ENCODE data around the gene PSMA4. TPM values are rescaled to one million over a fixed set of nuclear protein-coding genes. Genes with fewer than 3 reads are reported as not detected.

PSMA4 gene
- total RNA-seq, 4 donors from 2014 or later = 102 to 113 (median 106) TPM

DNA sequence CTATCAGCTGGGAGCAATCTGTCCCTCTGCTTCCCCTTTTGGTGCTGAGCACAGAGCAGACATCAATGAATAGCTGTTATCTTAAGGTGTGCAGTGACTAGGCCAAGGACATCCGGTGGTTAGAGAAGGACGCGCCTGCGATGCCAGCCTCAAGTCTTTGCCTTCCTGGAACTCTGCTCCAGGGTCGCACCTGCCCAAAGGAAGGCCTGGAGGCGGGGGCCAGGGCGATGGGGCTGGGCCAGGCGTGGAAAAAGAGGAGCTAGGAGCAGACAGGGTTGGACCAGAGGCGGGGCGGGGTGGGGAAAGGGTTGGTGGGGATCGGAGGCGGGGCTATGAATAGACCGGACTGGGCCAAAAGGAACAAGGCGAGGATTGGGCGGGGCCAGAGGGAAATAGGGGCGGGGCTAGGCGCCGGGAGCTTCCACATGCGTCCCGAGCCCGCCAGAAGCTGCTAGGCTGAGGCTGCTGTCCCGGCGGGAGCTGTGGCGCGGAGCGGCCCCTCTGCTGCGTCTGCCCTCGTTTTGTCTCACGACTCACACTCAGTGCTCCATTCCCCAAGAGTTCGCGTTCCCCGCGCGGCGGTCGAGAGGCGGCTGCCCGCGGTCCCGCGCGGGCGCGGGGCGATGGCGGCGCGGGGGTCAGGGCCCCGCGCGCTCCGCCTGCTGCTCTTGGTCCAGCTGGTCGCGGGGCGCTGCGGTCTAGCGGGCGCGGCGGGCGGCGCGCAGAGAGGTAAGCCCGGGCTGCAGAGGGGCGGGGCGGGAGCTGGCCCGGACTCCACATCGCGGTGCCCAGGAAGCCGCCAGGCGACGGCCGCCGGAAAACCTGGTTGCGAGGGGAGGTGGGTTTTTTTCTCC is 25.1 kb downstream of the PSMA4 start, which contains the start of gene CHRNA5:
CHRNA5 (plus strand) TSS at position 424 of the 854 bp plus-strand sequence; CDS start at position 624, 200 bp downstream.
- peaks cover 4% of the 10 kb centered on the region for H3K27me3 ChIP-seq
- WGBS = under 1% methylated on average over 38 of the region's 75 CpGs
- H3K4me1 ChIP-seq = peaks cover 16% of the 10 kb centered on the region
- no peaks in the 10 kb centered on the region for H3K9me3 ChIP-seq
- peak; percentile 89 to 95 for DNase-seq (ENCODE audit: low spot score in 2 of 2)
- H3K27ac ChIP-seq = no peak within 1 kb of the TSS
- no peaks in the 10 kb centered on the region for H3K36me3 ChIP-seq
- TF ChIP-seq, protein P1, sequence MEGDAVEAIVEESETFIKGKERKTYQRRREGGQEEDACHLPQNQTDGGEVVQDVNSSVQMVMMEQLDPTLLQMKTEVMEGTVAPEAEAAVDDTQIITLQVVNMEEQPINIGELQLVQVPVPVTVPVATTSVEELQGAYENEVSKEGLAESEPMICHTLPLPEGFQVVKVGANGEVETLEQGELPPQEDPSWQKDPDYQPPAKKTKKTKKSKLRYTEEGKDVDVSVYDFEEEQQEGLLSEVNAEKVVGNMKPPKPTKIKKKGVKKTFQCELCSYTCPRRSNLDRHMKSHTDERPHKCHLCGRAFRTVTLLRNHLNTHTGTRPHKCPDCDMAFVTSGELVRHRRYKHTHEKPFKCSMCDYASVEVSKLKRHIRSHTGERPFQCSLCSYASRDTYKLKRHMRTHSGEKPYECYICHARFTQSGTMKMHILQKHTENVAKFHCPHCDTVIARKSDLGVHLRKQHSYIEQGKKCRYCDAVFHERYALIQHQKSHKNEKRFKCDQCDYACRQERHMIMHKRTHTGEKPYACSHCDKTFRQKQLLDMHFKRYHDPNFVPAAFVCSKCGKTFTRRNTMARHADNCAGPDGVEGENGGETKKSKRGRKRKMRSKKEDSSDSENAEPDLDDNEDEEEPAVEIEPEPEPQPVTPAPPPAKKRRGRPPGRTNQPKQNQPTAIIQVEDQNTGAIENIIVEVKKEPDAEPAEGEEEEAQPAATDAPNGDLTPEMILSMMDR (IDR thresholded peaks at IDR 0.05) = no peak
- no peak for TF ChIP-seq POLR2AphosphoS5 (IDR thresholded peaks at IDR 0.05)
- TF ChIP-seq EP300 (IDR thresholded peaks at IDR 0.05) = no peak
- no peak for TF ChIP-seq POLR2A (IDR thresholded peaks at IDR 0.05)
- peak within 1 kb of the TSS; percentile 76 for H3K4me3 ChIP-seq

DNA sequence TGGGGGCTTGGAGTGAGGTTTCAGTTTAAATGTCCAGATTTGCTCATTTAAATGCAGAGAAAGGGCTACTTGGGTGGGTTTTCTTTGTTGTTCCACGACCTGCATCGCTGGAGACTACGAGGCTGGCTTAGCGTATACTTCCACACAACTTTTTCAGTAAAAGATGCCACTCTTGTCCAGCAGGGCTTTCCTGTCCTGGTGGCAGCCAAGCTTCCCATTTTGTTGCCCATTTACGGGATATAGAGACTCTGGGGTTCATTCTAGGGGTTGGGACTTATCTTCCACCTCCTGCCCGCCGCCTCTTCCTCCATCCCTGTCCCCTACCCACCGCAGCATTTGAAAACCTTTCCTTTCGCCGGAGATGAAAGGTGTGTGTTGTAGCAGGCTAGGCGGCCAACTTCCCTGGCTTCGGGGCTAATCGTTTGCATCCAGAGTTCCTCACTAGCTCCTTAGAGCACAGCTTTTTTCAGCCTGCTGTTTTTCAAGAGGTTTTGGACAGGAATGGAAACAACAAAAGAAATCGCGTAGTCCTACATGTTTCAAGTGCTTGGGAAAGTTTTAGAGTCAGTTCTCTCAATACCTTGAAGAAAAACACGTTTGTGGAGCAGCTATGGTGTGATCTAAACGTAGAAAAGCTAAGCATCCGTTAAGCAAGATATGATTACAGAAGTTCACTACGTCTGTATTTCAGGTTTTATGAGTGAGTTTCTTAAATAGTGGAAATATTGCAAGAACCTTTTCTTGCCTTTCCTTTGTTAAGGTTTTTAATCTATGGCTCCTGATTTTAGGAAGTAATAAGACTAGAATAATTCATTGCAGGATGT is 25.9 kb downstream of the PSMA4 start:
- Histone ChIP-seq H3K9me3 (no peaks in the 10 kb centered on the region), H3K27me3 (peaks cover 7% of the 10 kb centered on the region), H3K27ac (no peak overlapping the region), H3K4me1 (peaks cover 16% of the 10 kb centered on the region), H3K4me3 (peak overlapping the region; percentile 76), H3K36me3 (no peaks in the 10 kb centered on the region)
- 4% methylated on average over 19 of the region's 19 CpGs for WGBS
- TF ChIP-seq, protein P1 (IDR thresholded peaks at IDR 0.05) = no peak
- no peak for TF ChIP-seq POLR2A (IDR thresholded peaks at IDR 0.05)
- TF ChIP-seq POLR2AphosphoS5 (IDR thresholded peaks at IDR 0.05) = no peak
- no peak for TF ChIP-seq EP300 (IDR thresholded peaks at IDR 0.05)
- no peak for DNase-seq (ENCODE audit: low spot score in 2 of 2)

DNA sequence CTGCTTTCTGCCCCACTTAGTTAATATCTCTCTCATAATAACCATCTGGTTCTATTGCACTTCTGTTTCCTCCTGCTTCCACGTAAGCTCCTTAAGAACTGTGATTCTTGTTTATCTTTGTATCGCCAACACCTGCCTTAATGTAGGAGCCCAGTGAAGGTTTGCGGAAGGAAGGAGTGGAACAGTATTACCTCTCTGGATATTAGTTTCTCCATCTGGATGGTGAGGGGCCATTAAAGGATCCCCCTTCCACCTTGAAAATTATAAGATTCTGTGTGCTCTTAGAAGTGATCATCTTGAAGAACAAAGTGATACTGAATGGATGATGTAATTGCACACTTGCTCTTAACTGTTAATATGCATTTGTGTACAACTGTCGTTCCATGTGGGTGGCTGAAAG is 27.3 kb downstream of the PSMA4 start:
- Histone ChIP-seq H3K9me3 (no peaks in the 10 kb centered on the region), H3K27ac (no peak overlapping the region), H3K4me1 (peaks cover 16% of the 10 kb centered on the region), H3K4me3 (no peak overlapping the region), H3K27me3 (peaks cover 7% of the 10 kb centered on the region), H3K36me3 (no peaks in the 10 kb centered on the region)
- WGBS = 77% methylated on average over 4 of the region's 4 CpGs
- TF ChIP-seq POLR2AphosphoS5 (IDR thresholded peaks at IDR 0.05) (no peak), EP300 (IDR thresholded peaks at IDR 0.05) (no peak), POLR2A (IDR thresholded peaks at IDR 0.05) (no peak)
- TF ChIP-seq, protein P1 (IDR thresholded peaks at IDR 0.05) = no peak
- no peak for DNase-seq (ENCODE audit: low spot score in 2 of 2)

DNA sequence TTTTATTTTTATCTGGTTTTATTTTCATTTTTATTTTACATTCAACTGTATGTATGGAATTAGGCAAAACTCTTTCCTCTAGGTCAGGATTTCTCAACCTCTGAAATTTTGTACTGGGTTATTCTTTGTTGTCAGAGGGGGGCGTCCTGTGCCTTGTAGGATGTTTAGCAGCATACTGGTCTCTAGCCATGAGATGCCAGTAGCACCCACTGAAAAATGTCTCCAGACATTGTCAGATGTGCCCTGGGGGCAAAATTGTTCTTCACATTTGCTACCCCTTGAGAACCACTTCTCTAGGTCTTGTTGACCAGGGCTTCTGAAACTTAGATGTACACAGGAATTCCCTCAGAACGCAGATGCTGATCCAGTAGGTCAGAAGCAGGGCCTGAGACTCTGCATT is 30.5 kb downstream of the PSMA4 start:
- Histone ChIP-seq H3K27ac (no peak overlapping the region), H3K4me3 (no peak overlapping the region), H3K36me3 (no peaks in the 10 kb centered on the region), H3K4me1 (peaks cover 7% of the 10 kb centered on the region), H3K9me3 (no peaks in the 10 kb centered on the region), H3K27me3 (peaks cover 11% of the 10 kb centered on the region)
- WGBS = 78% methylated on average over 2 of the region's 2 CpGs
- no peak for TF ChIP-seq POLR2A (IDR thresholded peaks at IDR 0.05)
- no peak for TF ChIP-seq POLR2AphosphoS5 (IDR thresholded peaks at IDR 0.05)
- TF ChIP-seq EP300 (IDR thresholded peaks at IDR 0.05) = no peak
- TF ChIP-seq, protein P1 (IDR thresholded peaks at IDR 0.05) = no peak
- DNase-seq (ENCODE audit: low spot score in 2 of 2) = no peak

DNA sequence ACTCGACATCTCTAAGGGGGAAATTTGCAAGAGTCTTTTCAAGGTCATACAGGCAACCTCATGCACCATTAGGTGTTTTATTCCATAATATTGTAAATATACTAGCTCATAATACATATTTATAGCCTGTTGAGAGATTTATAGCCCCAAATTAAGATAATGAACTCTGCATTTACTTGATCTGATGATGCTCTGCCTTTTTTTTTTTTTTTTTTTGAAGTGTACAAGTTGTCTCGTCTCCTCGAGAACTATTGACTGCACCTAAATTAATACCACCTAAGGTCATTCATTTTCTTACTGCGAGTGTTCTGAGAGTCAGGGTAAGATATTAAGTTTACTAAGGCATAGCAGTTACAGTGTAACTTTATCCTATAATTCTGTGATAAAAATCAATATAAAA is 31.1 kb downstream of the PSMA4 start:
- no peaks in the 10 kb centered on the region for H3K9me3 ChIP-seq
- H3K36me3 ChIP-seq = no peaks in the 10 kb centered on the region
- no peak for TF ChIP-seq EP300 (IDR thresholded peaks at IDR 0.05)
- TF ChIP-seq POLR2AphosphoS5 (IDR thresholded peaks at IDR 0.05) = no peak
- no peak for TF ChIP-seq POLR2A (IDR thresholded peaks at IDR 0.05)
- TF ChIP-seq, protein P1 (IDR thresholded peaks at IDR 0.05) = no peak
- no peak overlapping the region for H3K4me3 ChIP-seq
- H3K27ac ChIP-seq = no peak overlapping the region
- peaks cover under 1% of the 10 kb centered on the region for H3K4me1 ChIP-seq
- DNase-seq (ENCODE audit: low spot score in 2 of 2) = no peak
- H3K27me3 ChIP-seq = peaks cover 11% of the 10 kb centered on the region
- WGBS = 73% methylated on average over 4 of the region's 4 CpGs

Measured in suprapubic skin (tissue), 4 donors.